ENCODE measurements around the gene SWI5.

The SWI5 gene

GRCh38 chr9:128310461-128310860 is 34.4 kb downstream of the SWI5 start:
- DNase-seq (ENCODE audit: insufficient read length), result no peak
- FAIRE-seq, result no peak
- TF ChIP-seq POLR2AphosphoS5 (IDR thresholded peaks at IDR 0.05; ENCODE audit: low read depth, low read length) (no peak), POLR2A (IDR thresholded peaks at IDR 0.05; ENCODE audit: low read depth, low read length) (no peak), TAF1 (IDR thresholded peaks at IDR 0.05; ENCODE audit: borderline replicate concordance, low read depth, low read length) (no peak)

- no peak for DNase-seq (ENCODE audit: insufficient read length)
- TF ChIP-seq POLR2AphosphoS5 (IDR thresholded peaks at IDR 0.05; ENCODE audit: low read depth, low read length) (no peak), POLR2A (IDR thresholded peaks at IDR 0.05; ENCODE audit: low read depth, low read length) (no peak), TAF1 (IDR thresholded peaks at IDR 0.05; ENCODE audit: borderline replicate concordance, low read depth, low read length) (no peak)
- FAIRE-seq, result no peak
Measured at GRCh38 chr9:128314697-128315096, 38.6 kb downstream of the SWI5 start.

GRCh38 chr9:128316421-128316820 is 40.3 kb downstream of the SWI5 start:
- TF ChIP-seq POLR2A (IDR thresholded peaks at IDR 0.05; ENCODE audit: low read depth, low read length) (no peak), TAF1 (IDR thresholded peaks at IDR 0.05; ENCODE audit: borderline replicate concordance, low read depth, low read length) (no peak), POLR2AphosphoS5 (IDR thresholded peaks at IDR 0.05; ENCODE audit: low read depth, low read length) (no peak)
- no peak for DNase-seq (ENCODE audit: insufficient read length)
- FAIRE-seq, result no peak

- DNase-seq (ENCODE audit: insufficient read length) (no peak), FAIRE-seq (no peak)
- TF ChIP-seq POLR2AphosphoS5 (IDR thresholded peaks at IDR 0.05; ENCODE audit: low read depth, low read length), result no peak
- TF ChIP-seq TAF1 (IDR thresholded peaks at IDR 0.05; ENCODE audit: borderline replicate concordance, low read depth, low read length), result no peak
- no peak for TF ChIP-seq POLR2A (IDR thresholded peaks at IDR 0.05; ENCODE audit: low read depth, low read length)
Measured at GRCh38 chr9:128317629-128318028, 41.6 kb downstream of the SWI5 start.

GRCh38 chr9:128321343-128321742 is 45.3 kb downstream of the SWI5 start:
- no peak for TF ChIP-seq POLR2A (IDR thresholded peaks at IDR 0.05; ENCODE audit: low read depth, low read length)
- TF ChIP-seq TAF1 (IDR thresholded peaks at IDR 0.05; ENCODE audit: borderline replicate concordance, low read depth, low read length), result no peak
- TF ChIP-seq POLR2AphosphoS5 (IDR thresholded peaks at IDR 0.05; ENCODE audit: low read depth, low read length), result no peak
- no peak for DNase-seq (ENCODE audit: insufficient read length)
- no peak for FAIRE-seq

GRCh38 chr9:128321879-128322403 is 45.9 kb downstream of the SWI5 start:
- DNase-seq (ENCODE audit: insufficient read length) (no peak), FAIRE-seq (no peak)
- TF ChIP-seq POLR2AphosphoS5 (IDR thresholded peaks at IDR 0.05; ENCODE audit: low read depth, low read length) (no peak), TAF1 (IDR thresholded peaks at IDR 0.05; ENCODE audit: borderline replicate concordance, low read depth, low read length) (no peak), POLR2A (IDR thresholded peaks at IDR 0.05; ENCODE audit: low read depth, low read length) (no peak)

- peak; percentile 48 for TF ChIP-seq TAF1 (IDR thresholded peaks at IDR 0.05; ENCODE audit: borderline replicate concordance, low read depth, low read length)
- TF ChIP-seq POLR2A (IDR thresholded peaks at IDR 0.05; ENCODE audit: low read depth, low read length), result peak; percentile 78
- peak; percentile 79; the same call in 1 of the 2 replicates for TF ChIP-seq POLR2AphosphoS5 (IDR thresholded peaks at IDR 0.05; ENCODE audit: low read depth, low read length)
- FAIRE-seq (peak; percentile 78), DNase-seq (ENCODE audit: insufficient read length) (peak; percentile 90)
Measured at GRCh38 chr9:128322404-128323211, 46.5 kb downstream of the SWI5 start, which contains the start of the genes COQ4 and TRUB2. Gene COQ4, plus strand, starts transcription at chr9:128322839. Its CDS starts 20 bp downstream, at chr9:128322859. Gene TRUB2, minus strand, starts transcription at chr9:128322447. Its CDS starts 39 bp downstream, at chr9:128322408.

GRCh38 chr9:128323212-128323730 is 47.2 kb downstream of the SWI5 start:
- TF ChIP-seq TAF1 (IDR thresholded peaks at IDR 0.05; ENCODE audit: borderline replicate concordance, low read depth, low read length), result no peak
- no peak for TF ChIP-seq POLR2AphosphoS5 (IDR thresholded peaks at IDR 0.05; ENCODE audit: low read depth, low read length)
- TF ChIP-seq POLR2A (IDR thresholded peaks at IDR 0.05; ENCODE audit: low read depth, low read length), result no peak
- FAIRE-seq (no peak), DNase-seq (ENCODE audit: insufficient read length) (no peak)

GRCh38 chr9:128323791-128324190 is 47.7 kb downstream of the SWI5 start:
- no peak for TF ChIP-seq POLR2AphosphoS5 (IDR thresholded peaks at IDR 0.05; ENCODE audit: low read depth, low read length)
- TF ChIP-seq POLR2A (IDR thresholded peaks at IDR 0.05; ENCODE audit: low read depth, low read length), result no peak
- no peak for TF ChIP-seq TAF1 (IDR thresholded peaks at IDR 0.05; ENCODE audit: borderline replicate concordance, low read depth, low read length)
- FAIRE-seq (no peak), DNase-seq (ENCODE audit: insufficient read length) (no peak)

GRCh38 chr9:128324401-128324800 is 48.3 kb downstream of the SWI5 start:
- FAIRE-seq, result no peak
- no peak for DNase-seq (ENCODE audit: insufficient read length)
- TF ChIP-seq TAF1 (IDR thresholded peaks at IDR 0.05; ENCODE audit: borderline replicate concordance, low read depth, low read length) (no peak), POLR2AphosphoS5 (IDR thresholded peaks at IDR 0.05; ENCODE audit: low read depth, low read length) (no peak), POLR2A (IDR thresholded peaks at IDR 0.05; ENCODE audit: low read depth, low read length) (no peak)

- no peak for FAIRE-seq
Measured at GRCh38 chr9:128325629-128326028, 49.6 kb downstream of the SWI5 start.

More at GRCh38 chr9:128325629-128326028, 49.6 kb downstream of the SWI5 start:
- TF ChIP-seq POLR2AphosphoS5 (IDR thresholded peaks at IDR 0.05; ENCODE audit: low read depth, low read length) (no peak), POLR2A (IDR thresholded peaks at IDR 0.05; ENCODE audit: low read depth, low read length) (no peak), TAF1 (IDR thresholded peaks at IDR 0.05; ENCODE audit: borderline replicate concordance, low read depth, low read length) (no peak)
- DNase-seq (ENCODE audit: insufficient read length), result no peak
